ENCODE data around the gene S100A9. TPM values are rescaled to one million over a fixed set of nuclear protein-coding genes. Genes with fewer than 3 reads are reported as not detected.

Gene S100A9
- total RNA-seq, 1 donor from 2014 or later, result not detected

GRCh38 chr1:153342178-153342577 lies 15.5 kb upstream of the S100A9 start:
- H3K27me3 Mint-ChIP-seq (ENCODE audit: low read depth), result peaks cover 43% of the 10 kb centered on the region
- no peaks in the 10 kb centered on the region for H3K9me3 Mint-ChIP-seq (ENCODE audit: low read depth)
- TF ChIP-seq CTCF (IDR thresholded peaks at IDR 0.05), result no peak
- H3K4me3 Mint-ChIP-seq (ENCODE audit: unreplicated experiment), result no peak overlapping the region
- DNase-seq (ENCODE audit: low spot score), result no peak
- no peaks in the 10 kb centered on the region for H3K36me3 Mint-ChIP-seq (ENCODE audit: low read depth)
- H3K4me1 Mint-ChIP-seq (ENCODE audit: low read depth), result no peaks in the 10 kb centered on the region
- H3K27ac Mint-ChIP-seq (ENCODE audit: unreplicated experiment), result no peak overlapping the region

- H3K27ac Mint-ChIP-seq (ENCODE audit: unreplicated experiment), result no peak overlapping the region
- no peak for DNase-seq (ENCODE audit: low spot score)
- no peaks in the 10 kb centered on the region for H3K36me3 Mint-ChIP-seq (ENCODE audit: low read depth)
- no peak for TF ChIP-seq CTCF (IDR thresholded peaks at IDR 0.05)
- no peak overlapping the region for H3K4me3 Mint-ChIP-seq (ENCODE audit: unreplicated experiment)
- no peaks in the 10 kb centered on the region for H3K9me3 Mint-ChIP-seq (ENCODE audit: low read depth)
- H3K4me1 Mint-ChIP-seq (ENCODE audit: low read depth), result no peaks in the 10 kb centered on the region
- H3K27me3 Mint-ChIP-seq (ENCODE audit: low read depth), result peaks cover 51% of the 10 kb centered on the region
Measured at GRCh38 chr1:153343040-153343681, 14.5 kb upstream of the S100A9 start.

- Mint-ChIP-seq H3K27me3 (ENCODE audit: low read depth) (peaks cover 50% of the 10 kb centered on the region), H3K27ac (ENCODE audit: unreplicated experiment) (no peak overlapping the region), H3K4me1 (ENCODE audit: low read depth) (no peaks in the 10 kb centered on the region), H3K36me3 (ENCODE audit: low read depth) (no peaks in the 10 kb centered on the region), H3K9me3 (ENCODE audit: low read depth) (no peaks in the 10 kb centered on the region), H3K4me3 (ENCODE audit: unreplicated experiment) (no peak overlapping the region)
- no peak for TF ChIP-seq CTCF (IDR thresholded peaks at IDR 0.05)
- no peak for DNase-seq (ENCODE audit: low spot score)
Measured at GRCh38 chr1:153343811-153344717, 13.6 kb upstream of the S100A9 start.

- Mint-ChIP-seq H3K27me3 (ENCODE audit: low read depth) (peaks cover 57% of the 10 kb centered on the region), H3K4me1 (ENCODE audit: low read depth) (no peaks in the 10 kb centered on the region), H3K4me3 (ENCODE audit: unreplicated experiment) (no peak overlapping the region), H3K36me3 (ENCODE audit: low read depth) (no peaks in the 10 kb centered on the region), H3K9me3 (ENCODE audit: low read depth) (no peaks in the 10 kb centered on the region), H3K27ac (ENCODE audit: unreplicated experiment) (no peak overlapping the region)
- no peak for DNase-seq (ENCODE audit: low spot score)
- TF ChIP-seq CTCF (IDR thresholded peaks at IDR 0.05), result no peak
Measured at GRCh38 chr1:153344718-153345025, 13.0 kb upstream of the S100A9 start.

GRCh38 chr1:153345187-153346076 lies 12.2 kb upstream of the S100A9 start:
- no peak overlapping the region for H3K27ac Mint-ChIP-seq (ENCODE audit: unreplicated experiment)
- no peaks in the 10 kb centered on the region for H3K36me3 Mint-ChIP-seq (ENCODE audit: low read depth)
- DNase-seq (ENCODE audit: low spot score), result no peak
- peaks cover 61% of the 10 kb centered on the region for H3K27me3 Mint-ChIP-seq (ENCODE audit: low read depth)
- TF ChIP-seq CTCF (IDR thresholded peaks at IDR 0.05), result no peak
- no peak overlapping the region for H3K4me3 Mint-ChIP-seq (ENCODE audit: unreplicated experiment)
- no peaks in the 10 kb centered on the region for H3K4me1 Mint-ChIP-seq (ENCODE audit: low read depth)
- no peaks in the 10 kb centered on the region for H3K9me3 Mint-ChIP-seq (ENCODE audit: low read depth)

Data from chondrocyte (in vitro differentiated cells).